Stimulated activated CD4-positive, alpha-beta T cell treated with anti-CD3 and anti-CD28 coated beads, Interleukin-4, amount 100 ng/mL, for 24 hours (primary cell): ENCODE data around the gene HPCA.

Source experiments
- DNase-seq: peaks from one replicate; pipeline ENCODE4 v3.0.0-alpha.2; 2020

The HPCA gene

DNA sequence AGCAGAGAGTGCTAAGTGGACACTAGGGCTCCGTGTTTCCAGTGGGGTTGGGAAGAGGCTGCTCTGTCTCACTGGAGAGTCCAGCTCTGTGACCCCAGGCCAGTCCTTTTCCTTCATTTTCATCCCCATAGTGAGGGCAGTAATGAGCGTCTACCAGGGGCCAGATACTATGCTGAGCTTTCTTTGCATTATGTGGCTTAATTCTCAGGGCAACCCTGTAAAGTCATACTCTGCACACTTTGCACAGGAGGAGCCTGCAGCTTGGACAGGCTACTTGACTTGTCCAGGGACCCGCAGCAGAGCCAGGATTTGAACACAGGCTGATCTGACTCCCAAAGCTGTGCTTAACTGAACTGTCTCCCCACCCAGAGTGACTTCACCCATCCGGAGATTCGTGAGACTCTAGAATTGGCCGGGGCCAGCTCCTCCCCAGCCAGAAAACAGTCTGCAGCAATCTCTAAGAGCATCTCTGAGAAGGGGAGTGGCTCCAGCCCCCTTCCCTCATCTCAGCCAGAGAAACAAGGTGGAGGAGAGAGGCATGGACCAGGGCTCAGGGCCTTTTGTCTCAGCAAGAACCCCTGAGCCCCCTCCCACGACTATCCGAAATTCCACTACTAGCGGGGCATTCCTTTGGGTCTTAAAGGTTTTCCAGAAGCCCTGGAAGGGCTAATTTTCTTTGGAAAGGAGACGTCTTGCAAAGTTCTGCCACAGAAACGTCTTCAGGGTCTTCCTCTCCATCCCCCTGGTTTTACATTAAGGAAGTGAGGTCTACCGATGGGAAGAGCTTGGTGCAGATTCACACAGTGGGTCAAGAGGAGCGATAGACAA, 14.7 kb upstream of the HPCA start:
- no peak for DNase-seq

DNA sequence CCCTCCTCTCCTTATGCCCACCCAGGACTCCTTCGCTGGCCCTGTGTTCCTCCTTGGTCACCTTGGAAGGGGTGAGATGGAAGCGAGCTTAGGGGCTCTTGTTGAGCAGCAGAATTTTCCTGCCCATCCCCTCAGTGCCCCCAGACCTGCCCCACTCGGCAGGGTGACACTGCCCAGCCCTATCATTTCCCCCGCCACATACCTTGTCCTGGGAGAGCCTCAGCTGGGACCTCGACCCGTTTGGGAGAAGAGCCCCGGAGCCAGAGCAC, 14.2 kb upstream of the HPCA start:
- no peak for DNase-seq

DNA sequence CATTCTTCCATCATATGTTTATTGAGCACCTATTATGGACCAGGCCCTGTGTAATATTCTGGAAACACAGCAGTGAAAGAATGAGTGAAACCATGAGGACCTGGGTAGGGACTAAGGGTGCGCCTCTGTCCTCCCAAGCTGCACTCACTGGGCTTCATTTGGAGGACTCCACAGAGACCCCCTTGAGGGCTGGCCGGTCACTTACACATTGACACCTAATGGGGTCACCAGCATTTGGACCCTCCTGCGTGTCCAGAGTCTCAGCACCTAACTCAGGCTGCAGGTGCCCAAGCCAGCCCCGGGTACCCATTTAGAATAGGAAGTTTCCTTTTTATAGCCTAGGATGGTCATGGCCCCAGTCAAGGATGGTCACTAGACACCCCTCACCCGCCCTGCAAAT, 12.8 kb upstream of the HPCA start:
- no peak for DNase-seq

DNA sequence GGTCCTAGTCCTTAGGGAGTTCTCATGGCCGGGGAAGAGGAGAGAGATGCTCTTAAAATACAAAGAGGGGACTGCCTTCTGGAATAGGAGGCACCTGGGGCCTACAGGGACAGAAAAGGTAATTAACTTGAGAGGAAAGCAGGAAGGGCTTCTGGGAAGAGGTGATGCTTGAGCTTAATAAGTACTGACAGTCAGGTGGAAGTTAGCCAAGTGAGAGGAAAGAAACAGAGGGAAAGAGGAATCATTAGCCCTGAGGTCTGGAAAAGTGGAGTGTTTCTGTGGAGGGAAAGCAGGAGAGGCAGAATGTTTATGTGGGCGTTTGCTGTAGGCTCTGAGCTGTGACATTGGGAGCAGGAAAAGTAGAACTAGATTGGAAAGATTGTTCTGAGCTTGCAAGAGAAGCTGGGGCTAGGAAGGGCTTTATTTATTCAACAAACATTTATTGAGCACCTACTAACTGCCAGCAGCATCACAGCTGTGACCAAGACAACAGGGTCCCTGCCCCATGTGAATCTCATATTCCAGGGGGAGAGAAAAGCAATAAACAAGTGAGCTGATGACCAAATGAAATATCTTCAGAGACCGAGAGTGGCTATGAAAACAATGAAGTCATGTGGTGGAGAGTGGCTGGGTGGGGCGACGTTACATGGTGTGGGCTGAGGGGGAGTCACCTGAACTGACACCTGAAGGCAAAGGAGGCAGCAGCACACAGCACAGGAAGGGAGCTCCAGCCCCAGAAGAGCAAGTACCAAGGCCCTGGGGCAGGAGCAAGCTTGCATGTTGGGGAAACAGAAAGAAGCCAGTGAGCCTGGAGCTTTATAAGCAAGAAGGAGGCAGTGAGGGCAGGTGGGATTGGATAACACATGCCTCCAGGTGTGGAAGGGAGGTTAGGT, 11.2 kb upstream of the HPCA start:
- DNase-seq: no peak

DNA sequence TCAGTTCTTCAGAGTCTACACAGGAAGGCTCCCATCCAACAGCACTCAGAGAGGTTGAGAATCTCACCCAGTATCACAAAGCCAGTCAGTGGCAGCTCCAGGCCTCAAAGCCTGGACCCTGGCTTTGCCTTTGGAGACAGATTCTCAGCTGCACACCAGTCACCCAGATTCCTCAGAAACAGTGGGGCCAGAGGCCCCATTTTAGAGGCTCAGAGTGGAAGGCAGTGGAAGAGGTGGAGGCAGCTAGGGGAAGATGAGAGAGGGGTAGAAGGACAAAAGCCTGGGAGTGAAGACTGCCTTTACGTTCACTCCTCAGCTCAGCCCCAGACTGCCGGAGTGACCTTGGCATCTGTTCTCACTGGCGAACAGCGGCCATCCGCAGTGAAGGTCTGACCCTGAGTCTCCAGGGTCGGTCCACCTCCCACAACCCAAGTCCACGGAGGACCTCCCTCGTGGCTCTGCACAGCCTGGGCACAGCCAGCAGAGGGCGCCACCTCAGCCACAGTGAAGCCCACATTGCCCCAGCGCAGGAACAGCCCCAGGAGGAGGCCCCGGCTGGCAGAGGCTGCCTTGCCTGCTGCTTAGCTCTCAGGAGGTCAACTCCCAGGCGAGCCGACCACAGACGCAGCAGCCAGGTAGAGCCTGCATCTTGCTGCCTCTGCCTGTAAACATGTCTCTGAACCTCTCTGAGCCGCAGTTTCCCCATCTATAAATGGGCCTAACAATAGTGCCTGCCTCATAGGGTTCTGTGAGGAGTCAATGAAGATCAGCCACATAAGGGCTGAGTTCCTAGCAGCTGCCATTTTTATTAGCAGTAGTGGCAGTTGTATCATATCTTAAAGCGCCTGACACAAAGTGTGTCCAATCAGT, 9.7 kb upstream of the HPCA start:
- DNase-seq: peak; percentile 58

DNA sequence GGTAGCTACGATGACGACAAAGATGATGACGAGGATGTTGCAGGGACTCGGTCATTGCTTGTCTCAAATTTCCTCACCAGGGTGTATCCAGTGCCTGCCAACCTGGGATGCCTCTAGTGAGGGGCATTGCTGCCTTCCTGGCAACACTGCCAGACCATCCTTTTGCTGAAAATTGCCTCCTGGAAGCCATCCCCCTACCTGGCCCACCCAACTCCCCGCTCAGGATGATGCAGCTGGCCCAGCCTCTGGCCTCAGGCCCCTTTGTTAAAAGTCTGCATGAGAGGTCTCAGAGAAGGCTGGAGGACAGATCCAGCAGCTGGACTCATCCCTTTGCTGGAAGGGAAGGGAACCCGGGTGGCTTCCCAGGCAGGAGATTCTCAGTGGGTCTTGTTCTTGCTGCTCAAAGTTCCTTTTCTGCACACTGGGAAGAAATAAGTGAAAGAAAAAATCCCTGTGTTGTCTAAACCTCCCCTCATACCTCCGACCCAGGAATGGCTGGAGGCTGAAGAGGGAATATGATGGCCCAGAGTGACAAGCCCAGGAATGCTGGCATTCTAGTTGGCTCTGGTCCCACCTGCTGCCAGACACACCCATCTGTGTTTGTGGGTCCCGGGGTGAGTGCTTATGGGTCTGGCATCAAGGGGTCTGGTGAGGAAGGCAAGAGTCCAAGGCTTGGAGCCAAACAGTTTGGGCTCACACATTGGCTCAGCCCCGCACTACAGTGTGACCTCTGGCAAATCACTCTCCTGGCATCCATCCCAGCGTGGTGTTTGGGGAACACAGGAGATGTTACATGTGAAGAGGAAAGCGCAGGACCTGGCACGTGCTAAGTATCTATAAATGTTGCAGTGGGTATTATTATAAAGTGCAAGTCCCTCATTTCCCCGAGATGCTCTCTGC, 8.8 kb upstream of the HPCA start:
- no peak for DNase-seq

DNA sequence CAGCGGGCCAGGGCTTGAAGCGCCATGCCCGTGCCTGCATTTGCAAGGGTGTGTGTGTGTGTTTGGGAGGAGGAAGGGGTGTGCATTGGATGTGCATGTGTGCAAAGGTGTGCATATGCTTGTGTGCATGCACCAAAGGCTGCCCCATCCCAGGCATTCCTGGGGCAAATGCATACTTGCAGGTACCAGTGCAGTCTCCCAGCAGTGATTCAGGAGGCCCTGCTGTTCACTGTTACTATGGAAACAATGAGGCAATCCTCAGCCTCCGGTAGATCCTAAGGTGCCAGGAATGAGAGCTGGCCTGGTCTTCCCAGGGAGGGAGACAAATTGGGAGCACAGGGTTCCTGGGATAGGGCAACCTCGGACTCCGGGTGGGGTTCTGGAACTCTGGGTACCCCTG, 8.1 kb upstream of the HPCA start:
- DNase-seq: no peak

DNA sequence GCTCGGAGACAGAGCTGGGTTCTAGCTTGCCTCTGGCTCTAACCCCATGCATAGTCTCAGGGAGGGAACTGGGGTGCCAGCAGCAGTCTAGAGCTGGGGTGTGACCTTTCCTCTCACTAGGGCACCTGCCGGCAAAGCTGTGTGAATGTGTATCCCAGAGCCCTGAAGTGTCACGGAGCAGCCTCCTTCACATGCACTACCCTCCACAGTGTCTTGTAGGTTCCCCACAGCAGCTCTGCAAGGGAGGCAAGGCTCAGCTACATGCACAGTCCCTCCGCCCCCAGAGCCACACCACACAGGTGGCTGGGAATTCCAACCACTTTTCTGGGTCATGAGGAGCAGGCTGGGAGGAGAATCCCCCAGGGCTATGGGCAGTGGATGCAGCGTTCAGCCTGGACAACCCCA, 7.7 kb upstream of the HPCA start:
- no peak for DNase-seq

DNA sequence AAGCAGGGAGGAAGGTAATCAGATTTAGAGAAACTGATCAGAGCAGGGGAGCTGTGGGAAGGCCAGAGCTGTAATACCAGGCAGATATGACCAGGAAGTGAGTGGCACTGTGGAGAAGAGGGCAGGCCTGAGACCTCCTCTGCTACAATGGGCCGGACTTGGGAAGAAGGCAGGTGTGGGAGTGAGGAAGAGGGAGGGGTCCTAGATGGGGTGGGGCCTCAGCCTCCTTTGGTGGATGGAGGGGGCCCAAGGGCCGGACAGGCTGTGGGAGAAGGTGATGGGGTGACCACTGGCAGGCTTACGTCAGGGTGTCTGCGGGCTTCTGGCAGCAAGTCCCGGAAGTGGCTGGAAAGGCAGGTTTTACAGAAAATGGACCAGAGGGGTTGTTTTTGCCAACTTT, 5.0 kb upstream of the HPCA start:
- DNase-seq: no peak

DNA sequence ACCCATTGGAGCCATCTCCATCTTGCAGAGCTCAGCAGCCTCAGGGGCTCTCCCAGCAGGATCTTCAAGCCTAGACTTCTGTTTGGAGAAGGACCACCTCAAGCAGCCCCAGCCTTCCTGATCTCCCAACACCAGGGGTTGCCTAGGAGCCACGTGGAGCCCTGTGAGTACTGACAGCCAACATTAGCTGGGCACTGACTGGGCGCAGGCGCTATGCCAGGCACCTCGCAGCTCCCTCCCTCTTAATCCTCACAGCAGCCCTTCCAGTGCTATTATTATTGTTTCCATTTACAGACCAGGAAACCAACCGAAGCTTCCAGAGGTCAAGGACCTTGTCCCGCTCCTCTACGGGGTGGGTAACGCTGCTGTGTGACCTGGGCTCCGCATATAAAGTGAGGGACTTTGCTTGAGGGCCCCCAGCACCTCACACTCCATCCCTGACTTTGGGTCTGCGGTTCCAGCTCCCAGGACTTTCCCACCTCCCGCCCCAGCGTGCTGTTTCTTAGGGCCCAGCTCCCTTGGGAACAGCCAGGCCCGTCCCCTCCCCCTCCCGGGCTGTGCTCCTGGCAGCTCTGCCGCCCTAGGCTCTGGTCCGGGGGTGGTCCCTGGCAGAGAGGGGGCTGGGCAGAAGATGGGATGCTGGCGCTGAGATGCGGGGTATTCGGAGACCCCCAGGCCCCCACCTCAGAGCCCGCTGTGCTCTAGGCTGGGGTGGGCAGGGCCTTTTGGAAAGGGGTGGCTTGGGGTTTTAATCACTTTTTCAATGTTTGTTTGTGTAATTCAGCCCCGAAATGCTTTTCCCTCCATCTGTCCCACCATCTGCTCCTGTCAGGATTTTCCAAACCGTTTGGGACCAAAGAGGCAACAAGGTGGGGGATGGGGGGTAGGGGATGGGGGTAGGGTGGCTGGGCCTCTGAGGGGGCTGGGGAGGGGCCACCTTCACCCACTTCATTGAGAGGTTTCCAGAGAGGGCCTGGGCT, 4.1 kb upstream of the HPCA start:
- DNase-seq: no peak

DNA sequence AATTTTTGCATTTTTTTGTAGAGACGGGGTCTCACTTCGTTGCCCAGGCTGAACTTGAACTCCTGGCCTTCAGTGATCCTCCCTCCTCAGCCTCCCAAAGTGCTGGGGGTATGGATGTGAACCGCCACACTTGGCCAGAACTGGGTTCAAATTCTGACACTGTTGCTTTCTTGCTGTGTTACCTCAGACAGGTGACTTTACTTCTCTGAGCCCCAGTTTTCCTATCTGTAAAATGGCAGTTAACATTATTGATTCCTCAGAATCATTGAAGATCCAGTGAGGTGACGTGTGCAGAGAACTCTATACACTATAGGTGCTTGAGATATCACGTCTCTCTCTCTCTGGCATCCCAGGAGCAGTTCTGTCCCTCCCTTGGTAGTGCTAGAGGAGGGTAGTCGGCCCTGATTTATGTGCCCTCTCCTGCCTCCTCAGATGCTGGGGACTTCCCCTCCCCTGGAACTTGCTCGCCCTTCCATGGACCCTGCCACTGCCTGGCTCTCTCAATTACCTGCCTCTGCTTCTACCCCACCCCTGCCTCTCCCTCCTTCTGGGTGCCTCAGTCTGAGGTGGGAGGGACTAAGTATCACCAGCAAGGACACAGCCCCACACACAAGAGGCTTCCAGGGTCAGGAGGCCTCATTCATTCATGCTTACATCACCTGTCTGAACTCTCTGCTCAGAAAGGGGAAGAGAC, 2.8 kb upstream of the HPCA start:
- DNase-seq: no peak

DNA sequence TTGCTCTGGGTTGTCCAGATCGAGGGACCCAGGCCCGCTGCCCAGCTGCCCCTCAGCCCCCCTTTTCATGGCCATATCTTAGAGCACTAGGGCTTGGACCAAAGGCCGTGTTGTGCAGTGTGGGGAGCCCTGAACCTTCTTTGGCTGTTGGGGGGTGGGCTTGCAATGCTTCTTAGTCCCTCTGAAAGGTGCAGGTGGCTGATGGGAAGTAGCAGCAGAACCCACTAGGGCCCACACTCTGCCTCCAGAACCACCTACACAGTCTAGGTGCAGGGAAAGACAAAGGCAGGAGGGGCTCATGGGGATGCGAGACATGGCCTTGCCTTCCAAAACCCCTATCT, 2.3 kb upstream of the HPCA start:
- no peak for DNase-seq

DNA sequence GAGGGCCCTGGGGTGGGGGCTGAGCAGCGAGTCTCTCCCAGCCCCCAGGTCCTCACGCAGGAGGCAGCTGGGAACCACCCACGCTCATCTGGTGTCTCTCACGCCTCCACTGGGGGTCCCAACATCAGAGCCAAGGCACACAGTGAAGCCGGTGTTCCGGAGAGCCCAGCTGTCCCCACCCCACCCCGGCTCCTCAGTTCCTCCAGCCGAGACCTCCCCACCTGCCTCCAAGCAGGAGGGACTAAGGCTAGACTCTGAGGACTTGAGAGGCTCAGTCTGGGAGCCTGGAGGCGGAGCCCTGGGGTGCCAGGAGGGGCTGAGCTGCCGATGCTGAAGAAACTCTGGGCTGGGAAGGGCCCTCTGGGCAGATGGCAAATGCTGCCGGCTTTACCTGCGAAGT, 1.6 kb upstream of the HPCA start:
- DNase-seq: no peak

DNA sequence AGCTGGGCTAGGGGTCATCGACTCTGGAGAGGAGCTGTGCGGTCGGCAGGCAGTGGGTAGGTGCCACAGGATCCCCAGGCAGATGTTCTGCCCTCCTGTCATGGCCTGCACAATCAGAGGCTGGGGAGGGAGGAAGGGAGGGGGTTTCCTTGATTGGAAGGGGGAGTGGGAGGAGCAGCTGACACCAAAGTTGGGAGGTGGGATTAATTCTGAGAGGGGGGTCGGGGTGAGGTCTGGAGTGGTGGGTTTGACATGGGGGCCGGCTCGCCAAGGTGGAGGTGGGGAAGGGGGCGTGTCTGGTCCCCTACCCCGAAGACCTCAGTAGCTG, 651 bp upstream of the HPCA start:
- no peak for DNase-seq

DNA sequence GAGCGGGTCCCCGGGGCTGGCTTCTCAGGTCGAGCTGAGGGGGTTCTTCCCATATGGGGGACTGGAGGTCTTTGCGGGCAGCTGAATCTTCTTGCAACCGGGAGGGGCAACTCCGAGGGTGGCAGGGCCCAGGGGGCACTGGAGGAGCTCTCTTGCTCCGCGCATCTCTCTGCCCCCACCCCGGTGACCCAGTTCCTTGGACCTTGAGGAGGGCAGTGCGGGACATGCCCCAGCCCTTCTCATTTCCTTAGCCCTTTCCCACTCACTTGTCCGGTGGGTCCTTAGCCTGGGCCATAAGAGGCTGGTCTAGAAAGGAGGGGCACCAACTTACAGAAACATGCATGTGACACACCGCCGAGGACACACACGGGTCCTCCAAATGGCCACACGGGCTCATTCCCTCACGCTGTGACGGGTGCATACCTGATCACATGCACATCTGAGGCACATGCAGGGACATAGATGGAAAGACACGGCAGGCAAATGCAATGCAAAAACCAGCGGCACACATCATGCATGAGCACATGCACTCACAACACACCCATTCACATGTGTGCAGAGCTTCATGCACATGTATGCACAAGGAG, 630 bp downstream of the HPCA start:
- DNase-seq: no peak

DNA sequence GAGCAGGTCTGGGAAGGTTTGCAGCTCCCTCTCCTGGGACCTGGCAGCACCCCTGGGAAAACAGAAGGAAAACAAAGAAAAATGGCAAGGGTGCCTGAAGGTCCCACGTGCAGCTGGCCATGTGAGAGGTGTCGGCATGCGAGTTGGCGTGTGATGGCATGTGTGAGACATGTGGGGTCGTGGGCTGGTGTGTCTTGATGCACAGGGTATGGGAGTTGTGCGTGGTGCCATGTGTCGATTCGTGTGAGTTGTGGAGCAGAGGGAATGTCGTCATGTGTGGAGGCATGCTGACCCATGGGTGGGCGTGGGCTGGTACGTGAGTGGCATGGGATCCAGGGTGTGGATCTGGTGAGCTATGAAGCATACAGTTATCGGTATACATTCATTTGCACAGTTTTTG, 1.3 kb downstream of the HPCA start:
- no peak for DNase-seq

DNA sequence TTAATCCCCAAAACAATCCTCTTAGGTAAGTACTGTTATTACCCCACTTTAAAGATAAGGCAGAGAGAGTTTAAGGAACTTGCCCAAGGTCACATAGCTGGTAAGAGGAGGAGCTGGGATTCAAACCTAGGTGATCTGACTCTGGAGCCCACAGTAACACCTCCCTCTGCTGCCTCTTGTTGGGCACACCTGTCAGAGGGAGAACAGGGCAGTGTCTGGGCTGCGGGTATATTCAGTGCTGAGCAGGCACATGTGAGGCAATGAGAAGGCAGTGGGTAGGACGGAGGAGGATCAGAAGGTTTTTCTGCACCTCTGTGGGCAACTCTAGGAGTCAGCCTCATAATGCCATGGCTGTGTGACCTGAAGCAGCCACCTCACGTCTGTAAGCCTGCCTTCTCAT, 1.8 kb downstream of the HPCA start:
- no peak for DNase-seq

DNA sequence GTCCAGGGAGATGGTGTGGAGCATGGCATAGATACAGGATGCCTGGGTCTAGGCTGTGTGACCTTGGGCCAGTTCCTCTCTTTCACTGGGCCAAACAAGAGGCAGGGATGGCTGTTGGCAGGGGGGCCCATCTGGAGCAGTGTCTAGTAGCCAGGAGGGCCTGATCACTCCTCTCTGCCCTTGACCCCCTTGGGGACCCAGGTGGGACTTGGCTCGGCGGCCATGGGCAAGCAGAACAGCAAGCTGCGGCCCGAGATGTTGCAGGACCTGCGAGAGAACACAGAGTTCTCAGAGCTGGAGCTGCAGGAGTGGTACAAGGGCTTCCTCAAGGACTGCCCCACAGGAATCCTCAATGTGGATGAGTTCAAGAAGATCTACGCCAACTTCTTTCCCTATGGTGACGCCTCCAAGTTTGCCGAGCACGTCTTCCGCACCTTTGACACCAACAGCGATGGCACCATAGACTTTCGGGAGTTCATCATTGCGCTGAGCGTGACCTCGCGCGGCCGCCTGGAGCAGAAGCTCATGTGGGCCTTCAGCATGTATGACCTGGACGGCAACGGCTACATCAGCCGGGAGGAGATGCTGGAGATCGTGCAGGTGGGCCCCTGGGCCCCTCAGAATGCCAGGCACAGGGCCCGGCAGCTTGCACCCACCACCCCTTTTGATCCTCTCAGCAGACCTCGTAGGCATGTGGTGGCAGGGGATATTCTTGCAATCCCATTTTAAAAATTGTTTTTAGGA, 2.6 kb downstream of the HPCA start:
- DNase-seq: no peak

DNA sequence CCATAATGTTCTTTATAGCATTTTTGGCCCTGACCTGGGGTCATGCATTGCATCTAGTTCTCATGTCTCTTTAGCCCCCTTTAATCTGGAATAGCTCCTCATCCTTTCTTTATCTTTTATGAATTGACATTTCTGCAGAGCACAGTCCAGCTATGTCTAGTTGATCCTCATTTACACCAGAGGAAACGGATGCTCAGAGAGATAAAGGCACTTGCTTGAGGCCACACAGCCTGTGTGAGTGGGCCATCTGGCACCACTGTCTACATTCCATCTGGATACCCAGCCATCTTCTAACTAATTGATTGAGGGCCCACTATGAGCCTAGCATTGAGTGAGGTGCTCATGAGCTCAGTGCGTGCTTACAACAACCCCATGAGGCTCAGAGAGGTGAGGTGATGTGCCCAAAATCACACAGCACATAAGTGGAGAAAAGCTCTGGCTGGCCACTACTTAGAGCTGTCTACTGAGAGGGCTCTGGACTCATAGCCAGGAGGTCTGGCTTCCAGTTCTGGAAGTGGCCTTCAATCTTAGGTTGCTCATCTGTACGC, 3.5 kb downstream of the HPCA start:
- no peak for DNase-seq
